ENCODE data around the gene SPAG8.

SPAG8 gene

DNA sequence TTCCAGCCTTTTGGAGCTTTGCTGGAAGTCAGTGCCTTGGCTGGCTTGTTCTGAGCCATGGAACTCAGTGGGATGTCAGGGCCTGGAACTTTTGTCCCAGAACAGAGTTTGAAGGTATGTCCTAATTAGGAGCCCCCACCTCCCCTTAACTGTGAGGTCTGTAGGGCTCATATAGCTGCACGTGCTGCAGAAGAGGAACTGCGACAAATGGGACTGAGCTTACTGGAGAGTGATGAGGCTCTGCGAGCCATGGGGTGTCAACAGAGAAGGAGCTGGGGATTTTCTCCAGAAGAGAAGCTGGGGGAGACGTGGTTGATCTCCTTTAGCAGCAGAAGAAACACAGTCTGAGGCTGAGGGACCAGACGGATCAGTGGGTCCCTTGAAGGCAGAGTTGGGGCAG, 27.9 kb upstream of the SPAG8 start:
- no peak for DNase-seq (ENCODE audit: low spot score)

GRCh38 chr9:35836595-35836994, 24.5 kb upstream of the SPAG8 start:
- no peak for DNase-seq (ENCODE audit: low spot score)

DNA sequence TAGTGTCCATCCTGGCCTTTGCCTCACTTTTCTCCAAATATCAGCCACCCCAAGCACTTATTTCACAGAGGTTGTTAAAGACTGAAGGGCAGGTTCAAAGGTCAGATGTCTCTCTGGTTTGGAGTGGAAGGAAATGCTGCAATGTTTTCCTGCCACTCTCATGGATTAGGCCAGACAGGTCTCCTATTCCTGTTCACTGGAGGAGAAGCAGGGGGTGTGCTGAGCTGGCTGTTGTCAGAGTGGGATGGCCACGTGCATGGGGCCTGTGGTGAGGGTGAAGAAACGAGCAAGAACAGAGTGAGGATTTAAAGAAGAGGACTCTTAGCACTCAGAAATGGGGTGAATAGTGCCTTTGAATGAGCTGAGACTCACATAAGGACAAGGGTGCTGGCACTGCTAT, 23.7 kb upstream of the SPAG8 start:
- DNase-seq (ENCODE audit: low spot score) = no peak

DNA sequence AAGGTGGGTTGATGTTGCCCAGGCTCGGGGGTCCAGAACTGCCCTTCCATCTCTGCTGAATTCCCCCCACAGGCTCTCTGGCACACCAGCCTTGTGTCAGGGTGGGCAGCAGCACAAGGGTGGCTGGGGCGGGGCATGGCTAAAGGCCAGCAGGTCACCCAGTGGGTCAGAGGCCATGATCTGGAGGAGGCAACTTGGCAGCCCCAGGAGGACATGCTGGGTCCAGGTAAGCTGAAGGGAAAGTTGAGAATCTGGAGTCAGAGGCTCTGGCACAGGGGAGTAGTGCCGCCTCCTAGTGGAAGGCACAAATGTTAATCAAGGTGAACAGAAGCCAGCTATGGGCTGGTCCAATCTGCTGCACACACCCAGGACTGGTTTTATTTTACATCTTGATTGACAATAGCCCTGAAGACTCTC, 23.2 kb upstream of the SPAG8 start:
- DNase-seq (ENCODE audit: low spot score) = no peak

- DNase-seq (ENCODE audit: low spot score) = no peak
Measured at GRCh38 chr9:35834260-35835215, 22.5 kb upstream of the SPAG8 start.

GRCh38 chr9:35832814-35833213, 20.8 kb upstream of the SPAG8 start:
- no peak for DNase-seq (ENCODE audit: low spot score)

- no peak for DNase-seq (ENCODE audit: low spot score)
Measured at GRCh38 chr9:35831040-35831439, 19.0 kb upstream of the SPAG8 start.

DNA sequence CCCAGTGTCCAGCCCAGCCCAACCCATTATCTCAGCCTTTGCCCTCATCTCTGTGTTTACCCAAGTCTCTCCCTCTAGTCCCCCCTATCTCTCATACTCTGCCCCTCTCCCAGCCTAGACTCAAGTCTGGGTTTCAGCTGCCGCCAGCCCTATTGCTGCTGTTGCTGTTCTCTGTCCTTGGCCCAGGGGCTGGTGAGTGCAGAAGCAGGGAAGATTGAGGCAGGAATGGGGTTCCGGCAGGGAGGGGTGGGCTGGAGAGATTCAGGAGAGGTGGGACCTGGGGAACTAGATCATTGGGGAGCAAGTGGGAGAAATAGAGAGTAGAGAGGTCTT, 17.7 kb upstream of the SPAG8 start:
- no peak for DNase-seq (ENCODE audit: low spot score)

DNA sequence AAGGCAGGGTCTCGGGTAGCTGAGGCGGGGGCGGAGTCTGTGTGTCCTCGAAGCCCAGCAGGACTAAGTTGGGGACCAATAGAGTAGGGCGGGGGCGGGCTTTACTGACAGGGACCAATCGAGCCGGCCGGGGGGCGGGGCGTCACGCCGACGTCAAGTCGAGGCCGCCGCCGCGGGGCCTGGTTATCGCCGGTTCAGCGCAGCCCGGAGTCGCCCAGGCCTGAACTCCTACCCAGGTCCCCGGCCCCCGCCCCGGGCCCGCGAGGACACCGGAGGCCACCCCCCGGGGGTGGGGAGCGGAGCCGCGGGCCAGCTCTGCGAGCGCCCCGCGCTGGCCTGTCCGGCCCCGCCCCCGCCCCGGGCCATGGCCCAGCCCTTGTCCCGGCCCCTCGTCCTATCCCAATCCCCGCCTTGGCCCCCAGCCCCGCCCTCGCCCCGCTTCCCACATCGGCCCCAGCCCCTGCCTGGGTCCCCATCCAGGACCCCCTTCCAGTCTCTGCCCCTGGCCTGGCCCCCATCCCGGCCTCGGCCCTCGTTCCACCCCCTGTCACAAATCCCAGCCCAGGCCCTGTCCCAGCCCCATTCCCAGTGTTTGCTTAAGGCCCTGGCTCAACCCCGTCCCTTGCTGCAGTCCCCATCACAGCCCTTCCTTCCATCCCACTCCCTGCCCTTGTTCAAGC, 17.2 kb upstream of the SPAG8 start, which contains the start of gene TMEM8B:
TSS of gene TMEM8B (plus strand) at position 145 of the 680 bp plus-strand sequence. CDS start at position 365, 220 bp downstream.
- peak; percentile 92 for DNase-seq (ENCODE audit: low spot score)

DNA sequence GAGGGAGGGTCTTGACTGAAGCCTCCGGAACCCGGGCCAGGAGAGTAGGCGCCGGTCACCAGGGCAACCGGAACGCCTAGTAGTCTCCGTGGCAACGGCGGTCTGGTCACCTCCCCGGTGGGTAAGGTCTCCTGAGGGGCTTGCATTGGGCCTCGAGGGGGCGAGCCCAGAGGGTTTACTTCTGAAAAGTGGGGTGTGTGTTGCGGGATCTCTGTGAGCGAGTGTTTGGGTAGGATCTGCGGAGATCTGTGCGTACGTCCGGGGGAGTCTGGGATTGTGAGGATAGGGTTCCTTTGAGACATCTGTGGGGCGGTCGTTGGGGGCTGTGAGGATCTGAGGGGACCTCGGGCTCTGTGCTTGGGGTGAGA, 16.6 kb upstream of the SPAG8 start, which contains the start of gene FAM221B:
TSS of gene FAM221B (minus strand) at position 17 of the 368 bp plus-strand sequence. CDS start 2,571 bp downstream, outside the sequence.
- DNase-seq (ENCODE audit: low spot score) = no peak

- DNase-seq (ENCODE audit: low spot score) = no peak
Measured at GRCh38 chr9:35827486-35827885, 15.4 kb upstream of the SPAG8 start.

DNA sequence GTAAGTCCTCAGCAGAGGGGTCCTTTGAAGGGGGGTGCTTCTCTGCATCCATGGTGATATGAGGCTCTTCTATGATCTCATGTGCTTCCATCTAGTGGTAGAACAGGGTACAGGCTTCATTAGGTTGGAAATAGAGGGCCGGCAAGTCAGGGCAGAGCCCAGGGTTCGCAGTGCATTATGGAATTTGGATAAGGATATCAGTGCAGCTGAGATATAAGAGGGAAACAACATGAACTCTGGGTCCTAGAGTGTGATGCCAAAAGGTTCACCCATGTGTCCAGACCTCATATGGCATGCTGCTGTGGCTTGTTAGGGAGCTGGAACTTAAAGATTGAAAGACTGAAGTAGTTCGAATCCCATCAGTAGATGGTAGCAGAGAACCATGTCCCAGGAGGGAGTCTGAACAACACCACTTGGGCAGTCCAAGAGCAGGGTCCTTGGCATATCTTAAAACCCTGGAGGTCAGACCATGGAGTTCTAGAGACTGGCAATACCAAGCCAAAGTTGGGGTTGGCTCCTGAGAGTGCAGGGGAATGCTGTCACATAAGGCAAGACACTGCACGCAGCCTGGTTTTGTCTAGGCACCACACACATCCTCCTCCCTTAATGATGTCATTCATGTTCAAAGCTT, 14.1 kb upstream of the SPAG8 start:
- peak; percentile 74 for DNase-seq (ENCODE audit: low spot score)

DNA sequence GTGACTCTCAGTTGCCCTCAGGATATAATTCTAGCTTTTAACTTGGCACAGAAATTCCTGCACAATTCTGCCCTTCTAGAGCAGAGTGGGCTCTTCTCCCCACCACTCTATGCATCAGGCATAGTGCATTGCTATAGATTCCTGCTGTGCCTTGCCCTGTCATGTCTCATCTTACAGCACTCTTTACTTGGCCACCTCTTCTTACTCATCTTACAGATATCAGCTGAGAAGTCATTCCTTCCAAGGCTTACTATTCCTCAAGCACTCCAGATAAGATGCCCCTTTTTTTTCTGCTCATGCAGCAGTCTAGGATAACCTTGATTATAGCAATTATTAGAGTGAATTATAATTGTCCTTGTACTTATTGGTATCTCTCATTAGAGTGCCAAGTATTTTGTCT, 10.9 kb upstream of the SPAG8 start:
- DNase-seq (ENCODE audit: low spot score) = no peak

DNA sequence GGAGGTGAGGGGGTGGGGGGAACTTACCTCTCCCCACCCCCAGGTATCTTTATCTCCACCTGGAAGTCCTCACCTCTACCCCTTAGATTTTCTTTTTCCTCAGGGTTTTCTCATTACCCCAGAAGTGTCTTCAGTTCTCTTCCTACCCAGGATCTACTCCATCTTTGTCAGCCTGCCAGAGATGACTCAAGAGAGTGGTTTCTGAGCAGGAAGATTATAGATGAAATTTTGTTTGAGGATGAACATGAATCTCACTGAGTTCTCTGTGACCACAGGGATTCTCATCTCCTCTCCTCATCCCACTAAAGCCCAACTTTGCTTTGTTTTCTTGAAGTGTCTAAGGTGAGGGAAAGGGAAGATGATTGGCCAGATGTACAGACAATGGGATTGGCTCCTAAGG, 8.0 kb upstream of the SPAG8 start:
- no peak for DNase-seq (ENCODE audit: low spot score)

DNA sequence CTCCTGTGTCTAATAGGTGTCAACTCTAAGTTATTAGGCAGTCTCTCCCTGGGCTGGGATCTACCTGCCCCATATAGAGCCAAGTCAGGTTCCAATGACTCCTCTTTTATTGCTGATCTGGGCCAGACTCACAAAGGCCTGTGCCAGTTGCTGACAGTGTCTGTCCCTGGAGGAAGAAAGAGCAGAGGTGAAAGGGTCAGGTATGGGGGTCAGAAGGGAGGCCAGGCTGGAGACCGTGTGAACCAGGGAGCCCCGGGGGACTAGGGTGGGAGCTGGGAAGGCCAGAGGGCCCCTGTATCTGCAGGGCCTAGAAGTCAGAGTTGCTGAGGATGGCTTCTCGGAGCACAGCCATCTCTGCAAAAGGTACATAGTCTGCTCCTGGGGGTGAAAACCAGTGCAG, 6.3 kb upstream of the SPAG8 start:
- no peak for DNase-seq (ENCODE audit: low spot score)

- no peak for DNase-seq (ENCODE audit: low spot score)
Measured at GRCh38 chr9:35816708-35817107, 4.6 kb upstream of the SPAG8 start.

- DNase-seq (ENCODE audit: low spot score) = peak; percentile 99
Measured at GRCh38 chr9:35814841-35815543, 2.9 kb upstream of the SPAG8 start, which contains the start of gene HINT2. Gene HINT2 (minus strand): TSS chr9:35815042. CDS start chr9:35814979, 63 bp downstream.

DNA sequence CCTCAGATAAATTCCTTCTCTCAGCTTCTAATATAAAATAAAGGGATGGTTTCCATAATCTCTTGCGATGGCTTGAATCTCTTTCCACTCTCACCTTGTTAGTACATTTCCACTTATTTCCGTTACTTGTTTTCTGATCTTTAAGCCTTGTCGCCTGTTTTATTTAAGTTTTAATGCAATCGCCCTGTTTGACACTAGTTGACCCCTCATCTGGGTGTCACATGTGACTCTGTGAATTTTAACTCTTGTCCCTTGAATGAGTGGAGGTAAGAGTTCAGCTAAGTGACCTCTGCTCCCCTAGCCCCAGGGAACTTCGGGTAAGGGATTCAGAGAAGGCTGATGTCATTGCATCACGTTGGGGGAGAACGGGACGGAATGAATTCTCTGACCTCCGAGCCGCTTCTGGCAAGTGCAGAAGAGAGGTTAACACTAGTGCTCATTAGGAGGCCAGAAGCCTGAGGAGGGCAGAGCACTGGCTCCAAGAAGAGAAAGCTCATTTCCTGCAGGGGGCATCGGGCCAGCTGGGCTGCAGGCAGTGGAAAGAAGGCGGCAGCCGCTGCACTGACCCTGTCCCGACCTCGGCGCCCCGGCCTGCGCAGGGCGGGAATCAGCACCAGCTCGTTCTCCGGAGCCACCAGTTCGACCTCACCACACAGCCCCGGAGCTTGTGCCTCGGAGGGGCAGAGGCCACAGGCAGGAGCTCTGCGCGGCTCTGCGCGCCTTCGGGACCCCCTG, 2.2 kb upstream of the SPAG8 start:
- DNase-seq (ENCODE audit: low spot score) = peak; percentile 68

DNA sequence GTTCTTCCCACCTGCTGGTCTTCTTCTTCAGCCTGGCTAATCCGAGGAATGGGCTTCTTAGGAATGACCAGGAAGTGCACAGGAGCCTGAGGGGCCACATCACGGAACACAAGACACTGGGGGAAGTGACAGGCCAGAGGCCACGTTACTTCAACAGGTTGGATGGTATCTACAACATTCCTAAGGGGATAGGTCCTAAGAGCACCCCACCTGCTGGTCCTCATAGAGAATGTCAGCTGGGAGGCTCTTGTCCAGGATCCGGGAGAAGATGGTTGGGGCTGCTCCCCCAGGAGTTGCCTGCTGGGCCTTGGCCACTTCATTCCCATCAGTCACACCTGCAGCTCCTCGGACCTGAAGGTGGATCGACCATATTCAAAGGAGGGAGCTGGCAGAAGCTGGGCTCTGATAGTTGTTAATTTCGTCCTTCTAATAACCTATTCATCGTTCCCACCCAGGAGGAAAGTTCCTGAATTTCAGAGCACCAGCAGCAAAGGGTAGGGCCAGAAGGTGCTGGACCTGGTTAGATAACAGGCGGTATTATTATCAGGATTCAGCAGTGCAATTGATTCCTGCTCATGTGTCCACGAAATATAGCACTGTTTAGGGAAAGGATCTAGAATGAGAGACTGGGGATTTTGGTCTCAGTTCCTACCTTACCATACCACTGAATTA, 1.5 kb upstream of the SPAG8 start:
- peak; percentile 39 for DNase-seq (ENCODE audit: low spot score)

DNA sequence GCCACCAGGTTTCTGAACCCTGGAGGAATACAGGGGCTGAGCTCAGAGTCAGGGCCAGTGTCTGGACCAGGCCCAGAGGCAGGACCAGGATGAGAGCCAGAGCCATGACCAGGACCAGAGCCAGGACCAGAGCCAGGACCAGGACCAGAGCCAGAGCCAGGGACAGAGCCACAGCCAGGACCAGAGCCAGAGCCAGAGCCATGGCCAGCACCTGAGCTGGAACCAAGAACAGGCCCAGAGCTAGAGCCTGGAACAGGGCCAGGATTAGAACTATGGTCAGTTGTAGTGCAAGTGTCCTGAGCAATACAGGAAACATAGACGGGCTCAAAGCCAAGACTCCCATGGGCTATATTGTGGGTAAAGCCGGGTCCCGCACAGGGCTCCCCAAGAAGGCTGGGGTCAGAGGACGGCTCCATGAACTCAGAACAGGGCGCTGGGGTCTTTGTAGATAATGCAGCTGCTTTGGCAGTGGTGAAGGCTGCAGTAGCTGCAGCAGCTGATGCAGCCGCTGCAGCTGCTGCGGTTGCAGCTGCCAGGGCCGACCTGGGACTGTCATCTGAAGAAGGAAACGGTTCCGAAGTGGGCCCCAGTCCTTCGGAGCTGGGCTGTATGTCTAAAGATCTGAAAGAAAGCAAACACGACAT, 559 bp downstream of the SPAG8 start:
- no peak for DNase-seq (ENCODE audit: low spot score)

Measured in COLO829 (cell line).